GM12872 (cell line): Measurements from ENCODE around the gene DPP10.

ENCODE experiments used
- CTCF ChIP-seq: IDR thresholded peaks from 3 replicates; pipeline ENCODE4 v1.5.1; 2011; ENCODE audit warnings: low read depth, mild to moderate bottlenecking, low read length, moderate library complexity; ENCODE audit not compliant: insufficient read depth

DPP10 gene

GRCh38 chr2:115389024-115389423 is 946.6 kb downstream of the DPP10 start:
- no peak for TF ChIP-seq CTCF

- TF ChIP-seq CTCF, result no peak
Measured at GRCh38 chr2:115389898-115390565, 947.6 kb downstream of the DPP10 start.

GRCh38 chr2:115396579-115396978 is 954.1 kb downstream of the DPP10 start:
- TF ChIP-seq CTCF, result no peak

DNA sequence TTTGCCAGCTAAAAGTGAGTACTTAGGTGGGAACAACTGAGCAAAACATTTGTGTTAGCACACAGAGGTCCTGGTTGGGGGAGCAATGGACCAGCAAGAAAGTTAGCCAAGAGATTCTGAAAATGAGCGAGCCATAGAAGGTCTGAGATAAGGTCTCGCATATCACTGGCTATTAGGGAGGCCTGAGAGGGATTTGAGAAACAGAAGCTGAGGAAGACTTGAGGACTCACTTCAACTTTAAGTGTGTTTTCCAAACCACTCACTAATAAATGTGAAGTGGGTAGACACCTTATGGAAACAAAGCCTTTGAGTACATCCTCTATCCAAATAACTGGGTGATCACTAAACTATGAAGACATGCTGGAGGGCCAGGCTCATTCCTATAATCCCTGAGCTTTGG is 958.5 kb downstream of the DPP10 start:
- TF ChIP-seq CTCF, result no peak

- no peak for TF ChIP-seq CTCF
Measured at GRCh38 chr2:115412501-115412900, 970.1 kb downstream of the DPP10 start.

GRCh38 chr2:115413791-115414190 is 971.4 kb downstream of the DPP10 start:
- no peak for TF ChIP-seq CTCF

DNA sequence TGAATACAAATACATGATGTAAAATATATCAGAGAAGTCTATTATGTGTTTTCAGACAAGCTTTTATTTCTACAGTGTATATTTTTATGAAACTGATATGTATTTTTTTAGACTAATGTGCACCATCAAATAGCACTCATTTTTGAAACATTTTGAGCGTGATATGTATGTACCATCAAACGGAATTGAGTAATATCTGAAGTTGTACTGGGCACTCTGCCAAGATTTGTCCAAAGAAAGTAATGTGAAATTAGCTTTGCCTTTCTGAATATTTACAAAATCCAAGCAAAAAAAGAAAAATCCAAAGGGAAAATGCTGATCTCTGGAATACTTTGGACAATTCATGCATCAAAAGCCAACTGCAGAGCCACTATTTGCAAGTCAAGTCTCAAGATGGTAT is 972.0 kb downstream of the DPP10 start:
- no peak for TF ChIP-seq CTCF

DNA sequence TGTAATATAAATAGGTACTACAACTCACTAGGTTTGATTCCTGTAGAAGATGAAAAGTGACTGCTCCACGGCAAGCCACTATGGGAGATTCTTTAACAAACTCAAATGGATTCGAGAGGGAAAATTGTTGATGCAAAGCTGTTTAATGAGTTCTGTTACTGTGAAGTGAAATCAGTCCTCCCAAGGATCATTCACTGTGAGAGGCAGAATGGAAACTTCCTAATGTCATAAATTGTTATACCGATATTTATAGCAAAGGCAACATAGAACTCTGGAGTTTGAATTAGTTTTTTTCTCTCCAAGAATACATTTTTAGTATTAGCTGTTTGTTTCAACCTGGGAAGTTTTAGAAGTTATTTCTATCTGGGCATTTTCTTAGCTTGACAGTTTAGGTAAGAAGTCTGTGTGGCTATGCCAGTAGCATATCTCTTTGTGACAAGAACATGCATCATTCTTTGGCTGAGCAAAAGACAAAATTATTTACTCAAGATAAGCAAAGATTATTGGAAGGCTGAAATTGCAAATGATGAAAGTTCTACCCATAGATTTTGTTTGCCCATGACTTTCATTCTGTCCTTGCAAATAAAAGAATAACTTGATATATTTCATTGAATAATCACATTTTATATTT is 979.7 kb downstream of the DPP10 start:
- no peak for TF ChIP-seq CTCF
